HG02763 (cell line): ENCODE data around the gene PSMB8.
"Not testable (repeated sequence)": the region's sequence is repeated elsewhere in the genome, so short reads cannot be mapped to it uniquely, and the experiment has no call there.

Source experiments
- ATAC-seq: cut with Tn5 transposase; IDR thresholded peaks from one replicate; pipeline ENCODE4 v1.9.1; 2021; ENCODE audit warnings: mild to moderate bottlenecking, moderate library complexity; ENCODE audit not compliant: unreplicated experiment

The PSMB8 gene

DNA sequence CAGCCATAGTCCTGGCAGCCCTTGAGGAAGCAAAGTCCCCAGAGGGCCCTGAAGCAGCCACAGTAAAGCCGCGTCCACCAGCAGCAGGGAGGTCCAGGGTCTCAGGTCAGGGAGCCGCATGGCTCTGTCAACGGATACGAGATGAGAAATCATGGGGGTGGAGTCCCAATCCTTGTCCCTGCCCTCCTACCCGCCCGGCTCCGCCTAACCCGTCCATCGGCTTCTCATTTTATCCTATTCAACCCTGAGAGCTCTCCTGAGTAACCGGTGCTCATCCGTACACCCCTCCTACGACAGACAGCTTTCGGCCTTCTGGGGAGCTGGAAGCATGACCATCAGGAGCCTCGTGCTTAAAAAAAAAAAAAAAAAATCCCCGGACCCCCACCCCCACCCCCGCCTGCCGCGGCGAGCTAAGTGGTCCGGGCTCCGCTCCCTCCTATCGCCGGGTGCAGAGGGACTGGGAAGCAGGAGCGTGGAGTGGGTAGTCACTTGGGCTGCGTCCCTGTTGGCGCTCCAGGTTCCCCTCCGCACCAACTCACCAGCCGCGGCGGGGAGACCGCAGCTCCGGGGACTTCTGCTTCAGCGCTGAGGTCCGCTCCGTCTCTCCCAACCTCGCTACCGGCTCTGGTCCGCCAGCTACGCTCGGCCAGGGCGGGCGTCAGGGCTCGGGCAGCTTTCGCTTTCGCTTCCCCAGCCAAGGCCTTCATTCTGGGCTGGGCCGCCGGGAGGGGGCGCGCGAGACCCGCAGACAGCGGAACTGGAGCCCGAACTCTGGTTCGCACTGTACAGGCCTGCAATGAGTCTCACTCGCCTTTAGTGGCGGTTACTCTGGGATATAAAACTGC is 5.5 kb downstream of the PSMB8 start, which contains the start of gene TAP2:
TAP2 (minus strand) TSS at position 626 of the 845 bp plus-strand sequence; CDS start at position 120, 506 bp downstream.
- ATAC-seq, result peak; percentile 64

DNA sequence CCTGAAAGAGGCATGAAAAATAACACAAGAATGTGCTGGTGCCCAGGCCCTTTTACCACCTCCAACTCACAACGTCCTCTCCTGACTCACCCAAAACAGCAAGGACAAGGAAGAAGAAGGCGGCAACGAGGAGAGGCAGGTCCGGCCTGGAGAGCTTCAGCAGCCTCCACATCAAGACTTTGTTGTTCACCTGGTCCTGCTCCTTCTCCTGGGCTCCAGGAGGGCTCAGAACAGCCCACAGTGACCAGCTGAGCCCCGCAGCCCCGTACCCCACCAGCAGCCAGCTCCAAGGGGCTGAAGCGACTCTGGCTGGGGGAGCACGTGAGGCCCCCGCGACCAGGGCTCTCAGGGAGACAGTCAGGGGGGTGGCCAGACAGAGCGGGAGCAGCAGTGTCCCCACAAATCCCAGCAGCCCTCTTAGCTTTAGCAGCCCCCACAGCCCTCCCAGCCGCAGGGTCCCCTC is 6.2 kb downstream of the PSMB8 start:
- ATAC-seq, result no peak

DNA sequence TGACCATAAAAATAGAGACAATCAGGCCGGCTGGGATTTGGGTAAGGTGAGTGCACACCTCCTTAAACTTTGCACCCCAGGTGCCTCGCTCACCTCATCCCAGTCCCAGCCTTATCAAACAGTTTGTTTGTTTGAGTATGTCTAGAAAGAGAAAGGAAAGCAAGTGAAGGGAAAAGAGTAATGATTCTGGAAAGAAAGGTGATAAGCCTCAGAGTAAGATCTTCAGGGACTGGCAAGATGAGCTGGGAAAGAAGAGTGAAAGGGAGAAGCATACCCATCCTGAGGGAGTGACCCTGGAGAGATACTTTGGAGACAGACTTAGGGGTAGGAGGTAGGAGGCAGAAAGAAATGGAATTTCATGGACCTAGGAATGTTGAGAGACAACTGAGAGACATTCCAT is 7.0 kb downstream of the PSMB8 start:
- ATAC-seq, result no peak

DNA sequence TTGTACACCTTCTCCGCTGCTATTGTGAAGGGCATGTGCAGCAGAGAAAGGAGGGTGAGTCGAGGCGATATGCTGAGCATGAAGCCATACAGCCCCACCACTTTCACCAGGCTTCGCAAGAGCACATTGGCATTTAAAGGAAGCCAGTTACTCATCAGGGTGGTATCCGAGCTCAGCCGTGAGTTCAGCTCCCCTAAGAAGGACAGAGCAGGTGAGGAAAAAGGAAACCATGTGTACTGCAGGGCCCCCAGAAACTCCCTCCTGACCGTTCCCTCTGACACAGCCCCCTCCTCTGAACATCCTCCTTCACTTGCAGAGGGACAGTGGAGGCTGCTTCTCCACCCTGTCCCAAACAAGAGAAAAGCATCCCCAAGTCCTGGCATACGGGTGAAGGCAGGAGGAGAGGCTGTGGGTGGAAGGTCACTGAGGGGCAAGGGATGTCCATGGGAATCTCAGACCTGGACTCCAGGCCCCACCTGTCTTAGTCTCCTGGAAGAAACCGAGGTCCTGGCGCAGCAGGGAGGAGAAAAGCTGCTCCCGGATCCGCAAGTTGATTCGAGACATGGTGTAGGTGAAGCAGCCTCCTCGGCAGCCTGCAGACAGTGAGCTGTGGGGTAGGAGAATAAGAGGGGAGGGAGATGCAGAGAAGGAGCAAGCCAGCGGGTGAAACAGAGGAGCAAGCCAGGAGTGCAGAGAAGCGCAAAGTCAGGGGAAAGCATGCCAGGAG is 8.5 kb downstream of the PSMB8 start:
- no peak for ATAC-seq

DNA sequence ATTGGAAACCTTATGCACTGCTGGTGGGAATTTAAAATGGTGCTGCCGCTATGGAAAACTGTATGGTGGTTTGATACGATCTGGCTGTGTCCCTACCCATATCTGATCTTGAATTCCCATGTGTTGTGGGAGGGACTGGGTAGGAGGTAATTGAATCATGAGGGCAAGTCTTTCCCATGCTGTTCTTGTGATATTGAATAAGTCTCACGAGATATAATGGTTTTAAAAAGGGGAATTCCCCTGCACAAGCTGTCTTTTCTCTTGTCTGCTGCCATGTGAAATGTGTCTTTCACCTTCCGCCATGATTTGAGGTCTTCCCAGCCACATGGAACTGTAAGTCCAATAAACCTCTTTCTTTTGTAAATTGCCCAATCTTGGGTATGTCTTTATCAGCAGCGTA is 10.2 kb downstream of the PSMB8 start:
- ATAC-seq, result no peak

DNA sequence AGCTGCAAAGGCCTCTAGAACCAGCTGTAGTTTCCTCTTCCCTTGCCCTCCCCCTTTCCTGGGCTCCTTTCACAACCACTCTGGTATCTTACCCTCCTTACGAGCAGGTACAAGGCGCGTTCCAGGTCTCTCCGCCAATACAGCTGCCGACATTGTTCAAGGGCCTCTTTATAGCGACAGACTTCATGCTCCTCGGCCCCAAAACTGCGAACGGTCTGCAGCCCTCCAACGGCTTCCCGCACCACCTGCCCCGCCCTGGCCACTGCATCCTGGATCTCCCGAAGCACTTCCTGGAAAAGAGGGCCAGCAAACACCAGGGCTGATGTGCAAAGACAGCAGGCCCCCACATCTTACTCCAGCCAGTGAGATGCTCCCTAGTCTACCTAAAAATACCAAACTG is 11.3 kb downstream of the PSMB8 start:
- ATAC-seq, result no peak

DNA sequence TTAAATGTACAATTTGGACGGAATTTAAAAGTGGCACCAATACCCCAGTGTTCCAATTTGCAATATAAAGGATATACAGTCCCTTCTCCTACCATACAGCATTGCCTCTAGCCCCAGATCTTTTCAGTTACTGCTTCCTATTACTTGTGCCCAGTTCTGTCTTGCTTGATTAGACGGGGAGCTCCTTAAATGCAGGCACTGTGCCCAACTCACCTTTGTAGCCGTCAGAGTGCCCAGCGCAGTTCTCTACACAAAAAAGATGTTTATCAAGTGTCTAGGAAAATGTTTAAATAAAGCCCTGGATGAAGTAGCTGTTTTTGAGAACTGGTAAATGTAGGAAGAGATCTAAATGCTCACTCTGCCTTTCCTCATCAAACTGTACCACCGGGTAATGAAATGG is 12.9 kb downstream of the PSMB8 start:
- no peak for ATAC-seq

DNA sequence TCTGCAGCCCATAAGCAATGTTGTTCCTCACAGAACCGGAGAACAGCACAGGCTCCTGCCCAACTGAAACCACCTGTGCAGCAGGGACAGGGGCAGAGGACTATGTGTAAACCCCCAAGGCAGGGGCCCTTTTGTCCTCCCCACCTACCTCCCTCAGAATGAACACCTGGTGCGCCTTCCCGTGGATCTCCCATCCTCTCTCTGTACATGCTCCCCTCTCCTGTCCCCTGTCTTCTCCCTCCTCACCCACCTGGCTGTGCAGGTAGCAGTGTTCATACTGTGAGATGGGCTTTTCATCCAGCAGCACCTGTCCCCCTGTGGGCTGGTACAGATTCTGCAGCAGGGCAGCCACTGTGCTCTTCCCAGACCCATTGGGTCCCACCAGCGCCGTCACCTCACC is 13.8 kb downstream of the PSMB8 start:
- ATAC-seq, result no peak

DNA sequence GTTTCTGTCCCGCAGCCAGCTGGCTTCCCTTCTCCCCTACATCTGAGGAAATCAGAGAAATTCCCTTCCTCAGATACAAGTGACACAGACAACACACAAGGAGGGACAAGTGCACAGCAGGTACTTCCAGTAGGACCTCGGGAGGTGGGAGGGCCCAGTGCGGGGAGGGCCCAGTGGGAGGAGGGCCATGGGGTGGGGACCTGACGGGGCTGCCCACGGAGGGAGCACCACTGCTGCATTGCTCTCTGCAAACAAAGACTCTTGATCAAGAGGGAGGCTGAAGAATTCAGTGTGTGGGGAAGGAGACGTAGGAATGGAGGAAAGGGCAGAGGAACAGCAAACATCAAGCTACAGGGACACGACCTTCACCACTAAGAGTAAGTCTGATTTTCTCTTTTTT is 14.4 kb downstream of the PSMB8 start:
- no peak for ATAC-seq

DNA sequence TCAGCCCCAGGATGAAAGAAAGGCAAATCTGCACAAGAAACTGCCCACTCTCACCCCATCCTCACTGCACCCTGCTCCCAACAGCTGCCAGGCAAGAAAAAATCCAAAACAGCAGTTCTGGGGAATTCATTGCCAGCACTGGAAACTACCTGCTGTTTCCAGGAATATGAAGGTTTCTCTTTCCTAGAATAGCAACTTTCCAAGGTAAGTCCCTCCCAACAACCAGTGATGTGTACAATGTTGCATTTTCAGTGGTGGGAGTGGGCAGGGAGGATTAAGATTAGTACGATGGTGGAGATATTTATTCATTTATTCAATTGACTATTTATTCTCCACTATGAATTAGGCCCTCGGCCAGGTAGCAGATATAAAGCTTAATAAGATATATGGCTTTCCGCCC is 16.8 kb downstream of the PSMB8 start:
- no peak for ATAC-seq

DNA sequence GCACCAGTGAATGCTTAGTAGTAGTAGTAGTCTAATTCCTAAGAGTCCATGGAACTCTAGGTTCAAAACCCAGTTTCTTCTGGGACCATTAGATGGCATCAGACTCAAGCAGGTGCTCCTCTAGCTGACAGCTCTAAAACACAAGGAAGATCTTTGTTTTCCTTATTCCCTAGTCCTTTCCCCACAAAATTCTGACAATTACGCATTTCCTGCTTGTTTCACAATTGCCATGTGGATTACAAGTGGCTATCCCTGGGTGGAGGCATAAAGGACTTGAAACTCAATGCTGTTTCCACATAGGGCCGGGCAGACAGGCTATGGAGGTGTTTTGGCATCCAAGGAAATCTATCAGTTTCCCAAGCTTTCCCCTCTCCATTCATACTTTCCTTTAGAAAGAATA is 17.9 kb downstream of the PSMB8 start:
- ATAC-seq, result no peak

DNA sequence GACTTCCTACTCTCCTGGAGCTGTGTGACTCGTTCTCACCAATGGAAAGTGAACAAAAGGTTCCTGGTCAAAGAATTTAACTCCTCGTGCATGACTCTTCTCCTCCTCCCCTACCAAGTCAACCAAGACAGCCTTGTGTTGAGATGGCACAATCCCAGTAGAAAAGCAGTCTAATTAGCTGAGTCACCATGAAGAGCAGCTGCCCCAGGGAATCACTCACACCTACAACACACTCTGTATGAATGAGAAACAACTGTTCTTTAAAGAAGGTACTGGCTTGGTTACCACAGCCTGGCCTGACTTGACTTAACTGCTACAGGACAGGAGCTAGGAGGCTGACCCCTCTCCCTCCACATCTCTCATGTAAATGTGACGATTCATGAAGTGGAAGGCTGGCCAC is 24.1 kb downstream of the PSMB8 start:
- no peak for ATAC-seq

DNA sequence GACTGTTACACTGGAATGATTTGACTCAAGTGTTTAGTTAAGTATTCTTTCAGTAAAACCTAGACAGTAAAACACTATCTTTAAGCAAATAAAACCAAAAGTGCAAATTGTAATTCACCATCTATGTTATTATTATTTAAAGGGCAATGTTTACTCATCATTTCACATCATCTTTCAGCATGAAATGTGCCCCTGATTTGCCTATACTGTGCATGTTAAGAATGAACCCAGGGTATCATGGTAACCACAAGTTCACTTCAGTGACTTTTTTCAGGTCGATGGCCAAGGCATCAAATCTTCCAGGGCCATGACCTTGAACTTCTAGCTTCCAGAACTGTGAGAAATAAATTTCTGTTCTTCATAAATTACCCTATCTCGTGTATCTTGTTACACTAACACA is 25.0 kb downstream of the PSMB8 start:
- no peak for ATAC-seq

DNA sequence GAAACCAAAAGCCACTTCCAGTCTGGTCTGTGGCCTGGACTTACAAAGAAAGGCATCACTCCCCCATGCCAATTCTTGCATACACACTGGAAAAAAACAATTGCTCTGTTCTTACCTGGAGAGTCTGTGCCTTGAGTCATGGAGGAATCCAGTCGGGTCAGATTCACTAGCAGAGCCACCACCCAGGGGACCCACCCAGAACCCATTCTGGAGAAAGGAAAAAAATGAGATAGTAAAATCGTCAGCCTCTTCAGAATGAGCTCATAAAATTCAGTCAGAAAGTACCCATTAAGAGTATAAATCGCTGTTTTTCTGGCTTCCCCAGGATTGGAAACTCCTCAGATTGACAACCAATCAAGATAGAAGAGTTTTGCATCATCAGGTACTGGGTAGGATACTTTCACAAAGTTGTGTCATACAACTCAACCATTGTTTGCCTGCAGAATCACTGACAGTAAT is 27.1 kb downstream of the PSMB8 start, which contains the start of gene HLA-DOB:
HLA-DOB (minus strand) TSS at position 257 of the 459 bp plus-strand sequence; CDS start at position 206, 51 bp downstream.
- ATAC-seq, result no peak

DNA sequence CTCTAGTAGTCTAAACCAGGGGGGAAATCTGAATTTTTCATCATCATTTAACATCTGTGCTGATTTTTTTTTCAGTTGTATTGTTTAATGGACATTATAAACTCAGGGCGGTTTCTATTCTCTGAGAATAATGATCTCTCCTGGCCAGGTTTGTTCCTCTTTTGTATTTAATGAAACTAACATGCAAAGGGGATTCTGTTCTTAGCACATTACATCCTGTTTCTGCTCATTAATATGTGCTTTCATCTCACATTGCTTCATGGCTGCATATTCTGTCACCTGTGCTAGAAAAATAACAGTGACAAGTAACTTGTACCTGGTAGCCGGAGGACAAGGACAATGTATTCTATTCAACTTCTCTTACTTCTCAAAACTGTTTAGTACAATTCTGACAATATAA is 27.9 kb downstream of the PSMB8 start:
- no peak for ATAC-seq

DNA sequence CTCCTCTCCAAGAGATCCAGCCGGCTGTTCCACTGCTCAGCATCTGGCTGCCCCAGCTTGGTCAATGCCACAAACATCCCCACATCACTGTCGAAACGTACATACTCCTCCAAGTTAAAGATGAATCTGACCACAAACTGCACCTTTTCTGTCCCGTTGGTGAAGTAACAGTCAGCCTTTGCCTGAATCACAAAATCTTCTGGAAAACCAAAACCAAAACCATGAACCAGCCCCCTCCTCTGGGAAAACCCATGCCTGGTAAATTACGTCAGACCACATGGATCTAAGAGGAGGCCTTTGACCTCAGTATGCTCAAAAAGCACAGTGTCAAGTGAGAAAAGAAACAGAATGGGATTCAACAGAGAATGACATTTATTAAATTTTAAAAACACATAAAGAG is 28.7 kb downstream of the PSMB8 start:
- ATAC-seq, result no peak

DNA sequence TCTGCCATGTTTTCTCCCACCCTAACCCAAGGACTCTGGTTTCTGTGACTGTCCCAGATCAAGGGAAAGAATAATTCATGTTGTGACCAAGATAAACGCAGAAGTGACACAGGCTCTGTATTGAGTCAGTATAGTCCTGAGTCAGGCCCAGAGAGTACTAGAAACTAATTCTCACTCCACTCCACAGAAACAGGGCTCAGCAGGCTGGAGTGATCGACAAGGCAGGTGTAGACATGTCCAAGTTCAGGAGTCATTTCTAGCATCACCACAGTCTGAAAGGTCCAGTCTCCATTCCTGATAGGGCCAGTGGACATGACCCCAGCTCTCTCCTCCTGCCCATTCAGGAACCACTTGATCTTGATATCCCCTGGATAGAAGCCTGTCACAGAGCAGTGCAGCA is 29.7 kb downstream of the PSMB8 start:
- ATAC-seq, result no peak

DNA sequence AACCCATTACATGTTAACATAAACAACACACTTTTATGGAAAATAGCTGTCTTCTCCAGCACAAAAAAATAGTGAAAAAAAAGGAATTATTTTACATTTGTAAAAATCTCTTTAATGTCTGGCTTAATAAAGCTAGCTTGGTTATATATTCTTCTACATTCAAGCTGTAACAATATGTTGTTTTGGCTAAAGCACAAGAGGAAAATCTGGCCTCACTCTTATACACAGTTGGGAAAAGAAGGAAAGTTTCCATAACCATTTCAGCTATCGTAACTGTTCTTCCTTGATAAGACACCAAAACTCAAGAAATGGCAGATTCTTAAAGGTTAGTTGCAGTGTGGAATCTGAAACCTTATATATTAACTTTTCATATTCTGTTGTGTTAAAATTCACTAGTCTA is 34.7 kb downstream of the PSMB8 start:
- ATAC-seq, result no peak

DNA sequence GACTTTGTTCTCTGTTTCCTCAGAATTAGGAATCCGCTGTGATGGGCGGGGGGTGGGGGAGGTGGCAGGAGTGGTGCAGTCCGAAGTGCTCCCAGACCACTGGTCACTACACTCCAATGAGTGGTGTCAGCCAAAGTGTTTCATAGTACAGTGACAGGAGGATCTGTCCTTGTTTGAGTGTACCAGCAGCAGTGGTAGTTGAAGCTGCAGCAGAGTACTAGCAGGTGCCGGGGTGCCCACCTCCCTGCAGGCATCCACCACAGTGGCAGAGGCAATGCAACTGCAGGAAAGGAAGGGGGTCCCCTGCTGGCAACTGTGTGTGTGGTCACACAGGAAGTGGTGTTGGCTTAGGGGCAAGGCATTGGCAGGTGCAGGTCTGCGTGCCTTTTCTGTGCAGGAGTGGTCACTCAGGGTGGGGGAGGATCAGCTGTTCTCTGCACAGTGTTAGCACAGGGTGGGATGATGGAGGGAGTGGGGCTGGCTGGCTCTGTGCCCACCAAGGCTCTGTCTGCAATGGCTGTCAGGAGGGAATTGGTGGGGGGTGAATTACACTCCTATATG is 36.7 kb downstream of the PSMB8 start:
- no peak for ATAC-seq

DNA sequence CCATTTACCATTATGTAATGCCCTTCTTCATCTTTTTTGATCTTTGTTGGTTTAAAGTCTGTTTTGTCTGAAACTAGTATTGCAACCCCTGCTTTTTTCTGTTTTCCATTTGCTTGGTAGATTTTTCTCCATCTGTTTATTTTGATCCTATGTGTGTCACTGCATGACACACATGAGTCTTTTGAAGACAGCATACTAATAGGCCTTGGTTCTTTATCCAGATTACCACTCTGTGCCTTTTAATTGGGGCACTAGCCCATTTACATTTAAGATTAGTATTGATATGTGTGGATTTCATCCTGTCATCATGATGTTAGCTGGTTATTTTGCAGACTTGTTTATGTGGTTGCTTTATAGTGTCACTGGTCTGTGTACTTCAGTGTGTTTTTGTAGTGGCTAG is 38.4 kb downstream of the PSMB8 start:
- not testable (repeated sequence) for ATAC-seq

DNA sequence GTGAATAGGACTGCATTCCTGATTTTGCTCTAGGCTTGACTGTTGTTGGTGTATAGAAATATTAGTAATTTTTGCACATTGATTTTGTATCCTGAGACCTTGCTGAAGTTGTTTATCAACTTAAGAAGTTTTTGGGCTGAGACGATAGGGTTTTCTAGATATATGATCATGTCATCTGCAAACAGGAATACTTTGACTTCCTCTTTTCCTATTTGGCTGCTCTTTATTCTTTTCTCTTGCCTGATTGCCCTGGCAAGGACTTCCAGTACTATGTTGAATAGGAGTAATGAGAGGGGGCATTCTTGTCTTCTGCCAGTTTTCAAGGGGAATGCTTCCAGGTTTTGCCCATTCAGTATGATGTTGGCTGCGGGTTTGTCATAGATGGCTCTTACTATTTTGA is 40.4 kb downstream of the PSMB8 start:
- ATAC-seq, result no peak

DNA sequence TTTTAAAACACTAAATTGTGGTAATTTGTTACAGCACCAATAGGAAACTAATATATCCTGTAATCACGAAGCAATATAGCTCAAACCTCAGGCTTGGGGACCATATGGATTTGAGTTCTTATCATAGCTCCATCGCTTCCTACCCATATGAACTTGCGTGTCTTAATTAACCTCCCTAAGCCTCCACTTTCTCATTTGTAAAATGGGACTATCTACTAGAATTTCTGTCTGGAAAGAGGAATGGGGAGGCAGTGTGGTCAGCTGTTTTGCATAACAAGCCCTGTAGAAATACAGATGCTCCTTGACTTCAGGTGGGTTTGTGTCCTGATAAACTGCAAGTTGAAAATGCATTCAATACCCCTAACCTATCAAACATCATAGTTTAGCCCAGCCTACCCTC is 44.1 kb downstream of the PSMB8 start:
- no peak for ATAC-seq
